Coronary artery (tissue), 2 donors: ENCODE data around the gene IFIT1.
A peak's percentile ranks its signal among the peaks of the same experiment; 100 is the strongest.

Experiments
- DNase-seq: peaks from one replicate; pipeline ENCODE4 v3.0.0-alpha.2; 2017; ENCODE audit warnings: low spot score
- H3K27ac ChIP-seq, 2 donors: fragments of 200-600 bp; sonication (generic); one replicate each; pipeline ENCODE4 v1.5.1; 2016 to 2019
- H3K4me3 ChIP-seq: fragments of 200-600 bp; sonication (generic); 2 replicates; pipeline ENCODE4 v1.5.1; 2016; ENCODE audit warnings: mild to moderate bottlenecking, moderate library complexity
- TF ChIP-seq, protein P1 (sequence below): fragments of 200-600 bp; sonication (generic); IDR thresholded peaks from one replicate; pipeline ENCODE4 v1.5.1; 2019; ENCODE audit warnings: antibody characterized with exemption

IFIT1 gene

DNA sequence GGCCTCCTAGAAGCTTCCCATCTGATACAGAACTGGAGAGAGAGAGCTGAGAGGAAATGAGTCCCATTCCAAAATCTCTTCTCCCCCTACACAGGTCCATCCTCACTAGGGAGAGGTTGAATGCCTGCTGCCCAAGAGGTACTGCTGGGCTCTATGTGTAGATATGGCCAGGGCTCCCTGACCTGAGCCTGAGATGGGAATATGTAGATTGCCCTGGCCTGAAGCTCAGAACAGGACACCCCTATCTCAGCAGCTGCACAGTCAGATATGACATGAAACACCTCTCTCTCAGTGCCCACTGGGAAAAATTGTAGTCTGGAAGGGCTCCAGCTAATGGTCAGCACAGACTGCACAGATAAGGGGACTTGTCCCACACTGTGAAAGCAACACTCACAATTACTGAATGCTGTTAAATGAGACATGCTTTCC lies 17.7 kb upstream of the IFIT1 start:
- Histone ChIP-seq H3K27ac (peak overlapping the region; percentile 88 to 89), H3K4me3 (peak overlapping the region; percentile 35)
- DNase-seq = no peak
- TF ChIP-seq, protein P1, sequence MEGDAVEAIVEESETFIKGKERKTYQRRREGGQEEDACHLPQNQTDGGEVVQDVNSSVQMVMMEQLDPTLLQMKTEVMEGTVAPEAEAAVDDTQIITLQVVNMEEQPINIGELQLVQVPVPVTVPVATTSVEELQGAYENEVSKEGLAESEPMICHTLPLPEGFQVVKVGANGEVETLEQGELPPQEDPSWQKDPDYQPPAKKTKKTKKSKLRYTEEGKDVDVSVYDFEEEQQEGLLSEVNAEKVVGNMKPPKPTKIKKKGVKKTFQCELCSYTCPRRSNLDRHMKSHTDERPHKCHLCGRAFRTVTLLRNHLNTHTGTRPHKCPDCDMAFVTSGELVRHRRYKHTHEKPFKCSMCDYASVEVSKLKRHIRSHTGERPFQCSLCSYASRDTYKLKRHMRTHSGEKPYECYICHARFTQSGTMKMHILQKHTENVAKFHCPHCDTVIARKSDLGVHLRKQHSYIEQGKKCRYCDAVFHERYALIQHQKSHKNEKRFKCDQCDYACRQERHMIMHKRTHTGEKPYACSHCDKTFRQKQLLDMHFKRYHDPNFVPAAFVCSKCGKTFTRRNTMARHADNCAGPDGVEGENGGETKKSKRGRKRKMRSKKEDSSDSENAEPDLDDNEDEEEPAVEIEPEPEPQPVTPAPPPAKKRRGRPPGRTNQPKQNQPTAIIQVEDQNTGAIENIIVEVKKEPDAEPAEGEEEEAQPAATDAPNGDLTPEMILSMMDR = no peak

DNA sequence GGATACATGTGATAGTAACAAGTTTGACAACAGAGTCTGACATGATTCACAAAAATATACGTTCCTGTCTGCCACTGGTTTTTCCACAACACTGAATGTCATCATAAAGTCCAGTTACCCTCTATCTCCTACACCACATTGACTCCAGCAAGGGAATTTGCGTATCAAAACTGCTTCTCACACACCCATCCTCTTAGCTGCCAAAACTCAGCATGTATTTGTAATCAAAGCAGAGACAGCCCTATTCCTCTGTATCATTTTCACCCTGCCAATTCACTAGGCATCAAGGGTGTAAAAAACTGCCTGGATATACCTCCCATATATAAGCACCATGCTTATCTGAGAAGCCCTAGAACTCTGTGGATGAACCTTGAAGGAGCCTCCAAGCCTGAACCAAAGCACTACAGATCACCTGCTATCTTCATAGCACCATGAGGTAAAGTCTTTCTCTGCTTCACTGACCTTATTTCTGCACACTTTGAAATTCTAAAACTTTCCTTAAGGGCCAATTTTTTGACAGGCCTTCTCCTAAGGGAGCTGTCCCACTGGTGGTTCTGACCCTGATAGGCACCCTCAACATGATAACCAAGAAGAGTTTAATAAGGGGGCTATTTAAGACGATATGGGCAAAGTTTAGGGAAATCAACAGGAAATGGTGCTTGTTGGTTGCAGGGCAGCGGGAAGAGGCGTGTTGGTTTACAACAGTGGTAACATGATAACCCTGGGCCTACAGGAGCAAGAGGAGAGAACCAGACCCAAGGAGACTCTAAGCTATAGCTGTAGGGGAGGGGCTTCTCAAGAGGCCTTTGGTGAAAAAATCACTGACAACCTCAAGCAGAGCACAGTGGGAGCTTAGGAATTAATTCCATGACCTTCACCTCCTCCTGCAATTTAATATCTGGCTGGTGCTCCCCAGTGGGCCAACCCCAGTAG lies 14.5 kb upstream of the IFIT1 start, which contains the start of gene IFIT1B:
Gene IFIT1B, plus strand, starts transcription at position 352 of the 933 bp plus-strand sequence. Its CDS starts 80 bp downstream, at position 432.
- no peak for DNase-seq
- Histone ChIP-seq H3K4me3 (no peak within 1 kb of the TSS), H3K27ac (no peak within 1 kb of the TSS)
- TF ChIP-seq, protein P1 = no peak

DNA sequence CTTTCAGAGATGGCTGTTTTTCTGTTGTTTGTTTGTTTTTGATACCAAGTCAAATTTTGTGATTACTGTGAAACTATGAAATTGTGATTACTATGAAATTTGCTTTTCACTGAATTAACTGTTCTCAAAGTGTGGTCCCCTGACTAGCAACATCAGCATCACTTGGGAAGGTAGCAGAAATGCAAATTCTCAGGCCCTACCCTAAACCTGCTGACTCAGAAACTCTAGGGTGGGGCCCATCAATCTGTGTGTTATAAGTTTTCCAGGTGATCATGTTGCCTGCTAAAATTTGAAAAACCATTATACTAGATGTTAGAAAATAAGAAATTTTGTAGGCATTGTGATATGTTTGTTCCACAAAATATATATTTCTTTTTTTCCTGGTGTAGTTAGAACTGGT lies 13.3 kb upstream of the IFIT1 start:
- TF ChIP-seq, protein P1 = no peak

DNA sequence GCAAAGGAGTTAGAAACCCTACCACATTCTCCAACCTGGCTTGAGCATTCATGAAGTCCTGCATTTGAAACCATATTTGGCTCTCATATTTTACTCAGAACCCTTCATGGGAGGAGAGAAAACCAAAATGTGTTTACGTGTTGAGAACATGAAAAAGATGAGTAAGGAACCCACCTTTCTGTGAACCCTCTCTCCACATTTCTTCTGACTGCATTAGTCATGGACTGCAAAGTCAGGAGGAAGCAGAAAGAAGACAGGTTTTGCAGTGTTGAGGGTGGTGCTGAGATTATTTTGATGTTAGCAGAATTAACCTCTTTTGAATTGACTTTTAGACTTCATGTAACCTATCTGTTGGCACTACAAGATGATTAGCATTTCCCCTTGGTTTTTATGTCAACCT lies 9.7 kb upstream of the IFIT1 start:
- Histone ChIP-seq H3K27ac (no peak overlapping the region), H3K4me3 (no peak overlapping the region)
- no peak for DNase-seq
- TF ChIP-seq, protein P1 = no peak

More for the DNA sequence above, 13.3 kb upstream of the IFIT1 start:
- no peak overlapping the region for H3K27ac ChIP-seq
- no peak overlapping the region for H3K4me3 ChIP-seq
- no peak for DNase-seq

DNA sequence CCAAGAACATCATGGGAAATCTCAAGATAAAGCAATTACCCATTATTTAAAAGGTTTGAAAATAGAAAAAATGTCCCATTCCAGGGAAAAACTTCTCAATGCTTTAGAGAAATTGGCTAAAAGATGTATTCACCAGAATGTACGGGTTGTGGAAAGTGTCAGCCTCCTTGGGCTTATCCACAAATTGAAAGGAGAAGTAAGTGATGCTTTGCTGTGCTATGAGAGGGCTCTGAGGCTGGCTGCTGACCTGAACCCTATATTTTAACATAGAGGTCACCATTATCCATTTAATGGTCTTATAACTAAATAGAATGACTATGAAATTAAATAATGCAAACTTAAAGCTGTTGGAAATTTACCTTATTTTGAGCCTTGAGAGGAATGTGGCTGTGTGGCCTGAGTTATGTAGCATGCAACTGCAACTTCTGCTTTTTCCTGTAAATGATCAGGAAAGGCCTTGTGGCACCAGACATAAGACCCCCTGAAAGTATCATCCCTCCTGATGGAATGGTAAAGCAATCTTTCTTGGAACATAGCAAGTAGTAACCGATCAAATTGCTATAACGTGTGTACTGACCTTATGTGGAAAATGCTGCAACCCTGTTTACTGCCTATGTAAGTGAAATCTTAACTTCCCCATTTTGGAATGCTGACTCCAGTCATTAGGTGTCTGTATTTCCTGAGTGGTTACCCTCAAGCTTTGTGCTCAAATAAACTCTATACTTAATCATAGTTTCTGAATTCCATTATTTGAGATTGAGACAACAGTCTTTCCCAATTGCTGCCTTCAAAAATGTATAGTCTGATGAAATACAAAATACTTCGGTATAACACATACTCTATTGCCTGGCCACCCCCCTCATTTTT lies 7.7 kb upstream of the IFIT1 start:
- TF ChIP-seq, protein P1 = no peak
- DNase-seq = no peak

DNA sequence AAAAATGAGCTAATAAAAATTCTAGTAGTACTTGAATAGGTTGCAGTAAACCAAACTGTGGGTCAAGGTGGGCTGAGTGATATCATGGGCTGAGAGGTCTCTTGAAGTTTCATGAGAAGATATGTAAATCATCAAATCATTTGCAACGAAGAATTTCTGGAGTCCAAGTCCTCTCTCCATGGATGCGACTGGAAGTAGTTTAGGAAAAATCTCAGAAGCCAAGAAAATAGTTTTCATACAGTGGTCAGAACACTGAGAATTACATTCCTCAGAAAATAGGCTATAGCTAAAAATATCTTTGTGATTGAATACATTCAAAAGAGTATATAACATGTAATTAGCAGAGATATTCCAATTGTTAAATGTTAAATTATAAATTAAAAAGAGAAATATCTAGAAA lies 3.6 kb upstream of the IFIT1 start:
- TF ChIP-seq, protein P1 = no peak
- no peak for DNase-seq
- H3K27ac ChIP-seq = no peak overlapping the region

More for the DNA sequence above, 7.7 kb upstream of the IFIT1 start:
- no peak overlapping the region for H3K27ac ChIP-seq
- no peak overlapping the region for H3K4me3 ChIP-seq

More for the DNA sequence above, 3.6 kb upstream of the IFIT1 start:
- H3K4me3 ChIP-seq = no peak overlapping the region
